GM21360 (cell line): Measurements from ENCODE around the gene NAGPA.
"Not testable (repeated sequence)": the region's sequence is repeated elsewhere in the genome, so short reads cannot be mapped to it uniquely, and the experiment has no call there.

ENCODE experiments used
- ATAC-seq: cut with Tn5 transposase; IDR thresholded peaks from one replicate; pipeline ENCODE4 v1.9.1; 2021; ENCODE audit warnings: mild to moderate bottlenecking, moderate library complexity; ENCODE audit not compliant: unreplicated experiment

Gene NAGPA

GRCh38 chr16:5033256-5034166, at the start of gene NAGPA:
NAGPA (minus strand) TSS chr16:5033935; CDS start chr16:5033914, 21 bp downstream.
- peak; percentile 81 for ATAC-seq

DNA sequence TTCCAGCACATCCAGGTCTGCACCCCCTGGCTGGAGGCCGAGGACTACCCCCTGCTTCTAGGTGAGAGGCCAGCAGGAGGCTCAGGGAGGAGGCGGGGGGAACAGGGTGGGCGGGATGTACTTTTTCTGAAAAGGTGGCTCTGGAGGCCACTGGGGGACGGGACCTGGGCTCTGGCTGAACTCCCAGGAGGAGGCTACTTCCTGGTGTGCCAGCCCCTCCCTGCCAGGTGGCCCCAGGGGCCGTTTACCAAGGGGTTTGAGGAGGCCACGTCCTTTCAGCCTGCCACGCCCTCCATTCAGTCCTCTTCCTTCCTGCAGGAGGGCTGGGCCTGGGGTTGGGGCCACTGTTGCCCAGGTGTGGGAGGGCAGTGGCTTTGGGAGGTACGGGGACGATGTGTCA, 47.3 kb upstream of the NAGPA start:
- not testable (repeated sequence) for ATAC-seq

GRCh38 chr16:5080461-5080860, 46.7 kb upstream of the NAGPA start:
- ATAC-seq, result not testable (repeated sequence)

DNA sequence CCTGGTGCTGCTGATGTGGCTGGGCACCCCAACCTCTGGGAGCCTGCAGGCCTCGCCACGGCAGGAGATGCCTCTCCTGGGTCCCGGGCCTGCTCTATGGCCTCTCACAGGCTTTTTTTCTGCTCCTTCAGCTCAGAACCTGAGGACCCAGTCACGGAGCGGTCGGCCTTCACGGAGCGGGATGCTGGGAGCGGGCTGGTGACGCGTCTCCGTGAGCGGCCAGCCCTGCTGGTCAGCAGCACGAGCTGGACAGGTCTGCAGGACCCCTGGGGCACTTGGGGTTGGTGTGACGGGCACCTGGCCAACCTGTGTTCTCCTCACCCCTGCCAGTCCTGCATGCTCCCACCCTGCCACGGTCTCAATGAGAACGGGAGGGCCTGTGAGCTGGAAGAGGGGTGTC, 44.9 kb upstream of the NAGPA start:
- no peak for ATAC-seq

DNA sequence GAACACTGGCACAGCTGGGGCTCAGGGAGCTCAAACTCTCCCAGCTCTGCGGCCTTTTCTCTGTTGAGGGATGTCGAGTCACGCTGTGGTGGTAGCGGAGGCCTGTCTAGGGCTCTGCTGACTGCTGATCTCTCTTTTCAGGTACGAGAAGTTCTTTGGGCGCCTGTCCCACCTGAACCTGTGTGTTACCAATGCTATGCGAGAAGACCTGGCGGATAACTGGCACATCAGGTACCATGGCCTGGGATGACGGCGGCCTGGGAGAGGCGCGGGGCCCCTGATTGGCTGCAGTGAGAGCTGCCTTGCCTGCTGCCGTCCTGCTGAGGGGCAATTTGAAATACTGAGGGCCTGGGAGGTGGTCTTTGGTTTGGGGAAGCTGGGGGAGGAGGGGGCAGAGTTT, 43.6 kb upstream of the NAGPA start:
- no peak for ATAC-seq

DNA sequence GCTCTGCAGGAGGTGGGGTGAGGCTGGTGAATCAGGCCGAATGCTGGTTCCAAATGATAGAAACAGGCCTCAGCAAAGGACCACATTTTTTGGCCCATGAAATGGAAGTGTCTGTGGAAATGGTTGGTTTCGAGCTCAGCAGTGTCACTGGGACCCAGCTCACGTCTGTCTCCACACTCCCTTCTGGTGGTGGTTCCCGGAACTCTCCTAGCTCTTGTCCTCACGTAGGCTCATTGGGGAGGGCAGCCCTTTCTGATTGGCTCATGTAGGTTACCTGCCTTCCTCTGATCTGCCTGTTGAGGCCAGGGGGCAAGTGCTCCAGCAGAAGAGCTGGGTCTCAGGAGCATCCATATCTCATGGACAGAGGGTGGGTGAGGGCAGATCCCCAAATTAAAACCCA, 41.9 kb upstream of the NAGPA start:
- no peak for ATAC-seq

GRCh38 chr16:5073771-5074170, 40.0 kb upstream of the NAGPA start:
- ATAC-seq, result not testable (repeated sequence)

- ATAC-seq, result no peak
These were observed 39.5 kb upstream of the NAGPA start for GRCh38 chr16:5073279-5073629.

- ATAC-seq, result no peak
These were observed 38.9 kb upstream of the NAGPA start for GRCh38 chr16:5072334-5073278.

GRCh38 chr16:5071681-5072333, 38.1 kb upstream of the NAGPA start, which contains the start of gene ALG1:
ALG1 (plus strand) TSS chr16:5071843; CDS start chr16:5071850, 7 bp downstream.
- peak; percentile 87 for ATAC-seq

DNA sequence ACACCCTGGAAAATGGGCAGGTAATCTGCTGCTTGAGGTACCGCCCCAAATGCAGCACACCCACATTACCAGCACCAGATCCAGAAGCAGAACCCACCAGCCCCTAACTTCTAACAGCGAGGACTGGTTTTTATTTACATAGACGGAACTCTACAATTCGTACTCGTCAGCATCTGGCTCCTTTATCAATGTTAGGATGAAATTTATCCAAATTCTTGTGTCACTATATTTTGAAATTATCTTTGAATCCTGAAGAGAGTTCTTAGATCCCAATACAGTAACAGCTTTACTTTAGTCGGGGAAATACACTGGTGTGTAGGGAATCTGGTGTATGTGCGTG, 37.6 kb upstream of the NAGPA start:
- ATAC-seq, result no peak

DNA sequence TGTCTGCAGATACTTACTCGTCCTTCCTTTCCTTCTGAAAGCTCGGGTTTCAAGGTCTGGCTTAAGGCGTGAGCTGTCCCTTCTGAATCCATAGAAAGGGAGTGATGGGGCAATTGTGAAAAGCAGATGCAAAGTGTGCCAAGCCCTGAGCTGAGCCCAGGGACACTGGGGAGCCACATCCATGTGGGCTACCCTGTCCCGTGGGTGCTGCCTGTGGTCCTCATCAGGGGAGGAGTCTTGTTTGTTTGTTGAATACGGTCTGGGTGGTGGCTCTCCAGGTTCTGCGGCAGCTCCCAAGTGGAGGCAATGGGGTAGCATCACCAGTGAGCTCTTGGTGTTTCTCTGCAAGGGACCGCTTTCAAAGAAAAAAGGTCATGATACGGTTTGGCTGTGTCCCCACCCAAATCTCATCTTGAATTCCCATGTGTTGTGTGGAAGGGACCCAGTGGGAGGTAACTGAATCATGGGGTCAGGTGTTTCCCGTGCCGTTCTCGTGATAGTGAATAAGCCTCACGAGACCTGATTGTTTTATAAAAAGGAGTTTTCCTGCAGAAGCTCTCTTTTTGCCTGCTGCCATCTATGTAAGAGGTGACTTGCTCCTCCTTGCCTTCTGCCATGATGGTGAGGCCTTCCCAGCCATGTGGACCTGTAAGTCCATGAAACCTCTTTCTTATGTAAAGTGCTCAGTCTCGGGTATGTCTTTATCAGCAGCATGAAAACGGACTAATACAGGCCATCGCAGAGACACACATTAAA, 36.9 kb upstream of the NAGPA start:
- ATAC-seq, result no peak

- ATAC-seq, result no peak
These were observed 36.1 kb upstream of the NAGPA start for GRCh38 chr16:5069854-5070253.

GRCh38 chr16:5069048-5069447, 35.3 kb upstream of the NAGPA start:
- ATAC-seq, result no peak

- ATAC-seq, result no peak
These were observed 32.8 kb upstream of the NAGPA start for GRCh38 chr16:5066511-5066910.

GRCh38 chr16:5065813-5066212, 32.1 kb upstream of the NAGPA start, which contains the start of gene C16orf89:
C16orf89 (minus strand) TSS chr16:5065956; CDS start chr16:5065908, 48 bp downstream.
- ATAC-seq, result no peak

GRCh38 chr16:5065326-5065725, 31.6 kb upstream of the NAGPA start:
- ATAC-seq, result no peak

- ATAC-seq, result no peak
These were observed 31.2 kb upstream of the NAGPA start for GRCh38 chr16:5064915-5065314.

DNA sequence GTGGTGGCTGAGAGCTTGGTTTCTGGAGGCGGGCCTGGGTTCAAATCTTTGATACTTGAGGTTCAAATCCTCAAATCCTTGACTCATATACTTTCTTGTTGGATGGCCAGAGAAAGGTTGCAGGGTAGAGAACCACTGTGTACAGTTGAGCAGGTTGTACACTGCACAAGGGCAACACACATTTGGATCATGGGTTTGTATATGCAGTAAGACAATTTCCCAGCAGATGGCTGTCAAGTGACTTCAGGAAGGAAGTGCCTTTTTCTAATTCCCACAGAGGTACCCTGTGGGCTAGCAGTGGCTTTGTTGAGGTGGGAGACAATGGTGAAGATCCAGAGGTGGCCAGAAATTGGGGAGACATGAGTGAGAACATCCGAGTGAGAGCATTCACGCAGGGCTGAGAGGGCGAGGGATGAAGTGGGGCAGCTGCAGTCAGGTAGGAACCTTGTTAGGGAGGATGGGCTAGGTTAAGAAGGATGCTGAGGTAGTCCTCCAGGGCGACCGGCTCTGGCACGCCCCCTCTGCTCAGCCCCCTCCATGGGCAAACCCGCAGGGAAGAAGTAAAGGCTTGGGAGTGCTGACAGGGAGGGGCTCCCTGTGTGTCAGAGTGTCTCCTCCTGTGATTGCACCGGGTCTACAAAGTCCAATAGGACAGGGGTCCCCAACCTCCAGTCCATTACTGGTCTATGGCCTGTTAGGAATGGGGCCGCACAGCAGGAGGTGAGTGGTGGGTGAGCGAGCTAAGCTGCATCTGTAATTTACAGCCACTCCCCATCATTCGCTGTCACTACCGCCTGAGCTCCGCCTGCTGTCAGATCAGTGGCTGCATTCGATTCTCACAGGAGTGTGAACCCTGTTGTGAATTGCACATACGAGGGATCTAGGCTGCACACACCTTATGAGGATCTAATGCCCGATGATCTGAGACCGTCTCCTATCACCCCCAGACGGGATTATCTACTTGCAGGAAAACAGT, 29.3 kb upstream of the NAGPA start:
- ATAC-seq, result no peak
